ENCODE results near the gene GLP1R. TPM values are rescaled to one million over a fixed set of nuclear protein-coding genes. Genes with fewer than 3 reads are reported as not detected.

The GLP1R gene
- total and polyA plus RNA-seq, 2 donors (not counting 1 experiment from before 2014, with no cell fraction given) = not detected

DNA sequence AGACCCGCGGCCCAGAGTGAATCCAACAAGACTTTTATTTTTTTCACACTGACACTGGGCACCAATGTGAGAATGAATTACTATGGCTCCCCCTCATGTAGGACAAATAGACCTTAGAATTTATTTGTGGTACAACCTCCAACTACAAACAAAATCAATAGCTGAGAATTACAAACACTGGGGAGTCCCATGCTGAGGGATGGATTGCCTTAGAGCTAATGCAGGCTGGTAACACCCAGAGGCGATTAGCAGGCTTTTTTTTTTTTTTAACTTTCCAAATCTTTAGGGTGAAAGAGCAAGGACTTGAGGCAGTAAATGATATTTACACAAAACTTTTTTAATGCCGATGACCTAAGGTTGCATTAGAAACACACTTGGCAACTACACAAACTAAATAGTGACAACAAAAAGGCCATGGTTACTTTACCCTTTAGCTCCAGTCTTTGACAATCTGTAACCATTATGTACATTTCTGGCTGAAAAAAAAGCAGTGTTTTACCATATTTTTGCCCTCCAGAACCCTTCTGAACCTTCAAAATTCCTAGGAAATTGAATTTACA, 44.6 kb downstream of the GLP1R start:
- Histone ChIP-seq H3K36me3 (replicated peaks in 1 of 2; ENCODE audit: control extremely low read depth in 1 of 2, control insufficient read depth in 1 of 2, extremely low read depth in 1 of 2, insufficient read depth in 2 of 2, low read length in 1 of 2) (no peaks in the 10 kb centered on the region), H3K27me3 (replicated peaks in 1 of 4; ENCODE audit: control extremely low read depth in 1 of 4, control insufficient read depth in 3 of 4, insufficient read depth in 4 of 4, low read length in 3 of 4) (peaks cover 0 to 21% (median 8%) of the 10 kb centered on the region in 4 experiments), H4K20me1 (ENCODE audit: control insufficient read depth, insufficient read depth, low read length, poor library complexity, severe bottlenecking) (no peaks in the 10 kb centered on the region), H3K79me2 (ENCODE audit: control insufficient read depth, insufficient read depth, low read length) (no peaks in the 10 kb centered on the region), H3K4me2 (replicated peaks; ENCODE audit: low read depth, low read length, poor library complexity, severe bottlenecking) (no peak overlapping the region), H3K9me3 (ENCODE audit: control extremely low read depth in 1 of 3, control insufficient read depth in 2 of 3, insufficient read depth in 1 of 3, low read length in 2 of 3) (no peaks in the 10 kb centered on the region), H2AFZ (ENCODE audit: insufficient read depth, low read depth, low read length, poor library complexity, severe bottlenecking) (no peak overlapping the region), H3K4me3 (ENCODE audit: control extremely low read depth in 1 of 5, extremely low read depth in 1 of 5, insufficient read depth in 1 of 5, low read depth in 2 of 5, low read length in 4 of 5) (no peak overlapping the region), H3K27ac (ENCODE audit: low read length in 2 of 2) (no peak overlapping the region), H3K4me1 (ENCODE audit: control insufficient read depth in 2 of 2, insufficient read depth in 2 of 2, low read length in 2 of 2) (no peaks in the 10 kb centered on the region), H3K9ac (ENCODE audit: low read length) (no peak overlapping the region)
- Mint-ChIP-seq H3K27me3 (peaks cover 41% of the 10 kb centered on the region), H3K9me3 (ENCODE audit: insufficient read depth) (no peaks in the 10 kb centered on the region), H3K27ac (no peak overlapping the region), H3K4me1 (no peaks in the 10 kb centered on the region), H3K4me3 (no peak overlapping the region)
- WGBS (ENCODE audit: insufficient coverage) = no CpG with 5 or more reads among the region's 4 CpGs
- ChIA-PET POLR2A (no interaction called here), CTCF (interaction anchor here (0.6 kb wide), 1 partner anchor 37 kb away, joined by 3 read pairs; no protein-coding TSS in a partner anchor)
- TF ChIP-seq CTCF (IDR thresholded peaks at IDR 0.05) (no peak), EZH2 (IDR thresholded peaks at IDR 0.05; ENCODE audit: borderline replicate concordance, insufficient read depth, low read depth, low read length, poor library complexity, severe bottlenecking) (no peak)
- intact Hi-C loops (cut with micrococcal nuclease) = no loop called here
- no peak for DNase-seq
- ATAC-seq (ENCODE audit: low read depth) = no peak

GRCh38 chr6:39095578-39095977, 47.0 kb downstream of the GLP1R start:
- Histone ChIP-seq H3K4me1 (ENCODE audit: control insufficient read depth in 2 of 2, insufficient read depth in 2 of 2, low read length in 2 of 2) (no peaks in the 10 kb centered on the region), H3K9me3 (ENCODE audit: control extremely low read depth in 1 of 3, control insufficient read depth in 2 of 3, insufficient read depth in 1 of 3, low read length in 2 of 3) (no peaks in the 10 kb centered on the region), H3K9ac (ENCODE audit: low read length) (no peak overlapping the region), H2AFZ (ENCODE audit: insufficient read depth, low read depth, low read length, poor library complexity, severe bottlenecking) (no peak overlapping the region), H3K79me2 (ENCODE audit: control insufficient read depth, insufficient read depth, low read length) (no peaks in the 10 kb centered on the region), H3K27ac (ENCODE audit: low read length in 2 of 2) (no peak overlapping the region), H3K4me2 (replicated peaks; ENCODE audit: low read depth, low read length, poor library complexity, severe bottlenecking) (no peak overlapping the region), H3K4me3 (ENCODE audit: control extremely low read depth in 1 of 5, extremely low read depth in 1 of 5, insufficient read depth in 1 of 5, low read depth in 2 of 5, low read length in 4 of 5) (no peak overlapping the region), H3K27me3 (replicated peaks in 1 of 4; ENCODE audit: control extremely low read depth in 1 of 4, control insufficient read depth in 3 of 4, insufficient read depth in 4 of 4, low read length in 3 of 4) (peaks cover 0 to 4% (median 2%) of the 10 kb centered on the region in 4 experiments), H4K20me1 (ENCODE audit: control insufficient read depth, insufficient read depth, low read length, poor library complexity, severe bottlenecking) (no peaks in the 10 kb centered on the region), H3K36me3 (replicated peaks in 1 of 2; ENCODE audit: control extremely low read depth in 1 of 2, control insufficient read depth in 1 of 2, extremely low read depth in 1 of 2, insufficient read depth in 2 of 2, low read length in 1 of 2) (no peaks in the 10 kb centered on the region)
- Mint-ChIP-seq H3K4me1 (no peaks in the 10 kb centered on the region), H3K27ac (no peak overlapping the region), H3K9me3 (ENCODE audit: insufficient read depth) (no peaks in the 10 kb centered on the region), H3K27me3 (peaks cover 22% of the 10 kb centered on the region), H3K4me3 (no peak overlapping the region)
- intact Hi-C loops (cut with micrococcal nuclease) = no loop called here
- ChIA-PET POLR2A (no interaction called here), CTCF (no interaction called here)
- DNase-seq (no peak), ATAC-seq (ENCODE audit: low read depth) (no peak)
- TF ChIP-seq CTCF (IDR thresholded peaks at IDR 0.05) = no peak
- no peak for TF ChIP-seq EZH2 (IDR thresholded peaks at IDR 0.05; ENCODE audit: borderline replicate concordance, insufficient read depth, low read depth, low read length, poor library complexity, severe bottlenecking)

Data from B cell (primary cell).